Measurements from ENCODE around the gene URB1. TPM values are rescaled to one million over a fixed set of nuclear protein-coding genes. Genes with fewer than 3 reads are reported as not detected.

URB1 gene
- total and polyA plus RNA-seq, 2 experiments from 2014 or later, result 7.7 to 44.1 TPM

DNA sequence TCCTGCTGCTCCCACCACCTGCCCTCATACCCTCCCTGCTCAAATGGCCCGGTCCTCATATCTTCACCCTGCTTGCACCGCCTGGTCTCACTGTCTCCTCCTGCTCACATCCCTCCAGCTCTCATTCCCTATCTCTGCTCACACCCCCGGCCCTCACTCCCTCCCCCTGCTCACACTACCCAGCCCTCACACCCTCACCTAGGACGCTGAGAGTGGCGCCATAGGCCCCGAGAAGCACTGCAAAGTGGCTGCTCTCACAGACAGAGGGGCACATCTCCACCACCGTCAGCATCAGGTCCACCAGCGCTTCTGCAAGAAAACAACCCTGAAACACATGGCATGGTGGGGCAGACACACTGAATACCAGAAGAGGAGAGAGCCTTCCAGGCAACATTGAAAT, 55.6 kb downstream of the URB1 start:
- no peaks in the 10 kb centered on the region for H3F3A ChIP-seq (replicated peaks; ENCODE audit: low read depth)
- Mint-ChIP-seq H3K4me3 (no peak overlapping the region), H3K36me3 (ENCODE audit: low read depth) (peaks cover 82% of the 10 kb centered on the region), H3K27ac (peak overlapping the region; percentile 51; the same call in 1 of the 2 replicates), H3K9me3 (no peaks in the 10 kb centered on the region), H3K4me1 (peaks cover 19% of the 10 kb centered on the region), H3K27me3 (ENCODE audit: insufficient read depth, low read depth, poor library complexity) (peaks cover 5% of the 10 kb centered on the region)
- H3K9me2 ChIP-seq (ENCODE audit: insufficient read depth), result no peaks in the 10 kb centered on the region
- no peak overlapping the region for H3K27ac ChIP-seq (ENCODE audit: low read depth)
- peaks cover 37% of the 10 kb centered on the region for H3K36me3 ChIP-seq (ENCODE audit: insufficient read depth)
- H3K79me2 ChIP-seq (replicated peaks; ENCODE audit: insufficient read depth), result no peaks in the 10 kb centered on the region; the same call in 1 of the 2 replicates
- TF ChIP-seq, protein P1, sequence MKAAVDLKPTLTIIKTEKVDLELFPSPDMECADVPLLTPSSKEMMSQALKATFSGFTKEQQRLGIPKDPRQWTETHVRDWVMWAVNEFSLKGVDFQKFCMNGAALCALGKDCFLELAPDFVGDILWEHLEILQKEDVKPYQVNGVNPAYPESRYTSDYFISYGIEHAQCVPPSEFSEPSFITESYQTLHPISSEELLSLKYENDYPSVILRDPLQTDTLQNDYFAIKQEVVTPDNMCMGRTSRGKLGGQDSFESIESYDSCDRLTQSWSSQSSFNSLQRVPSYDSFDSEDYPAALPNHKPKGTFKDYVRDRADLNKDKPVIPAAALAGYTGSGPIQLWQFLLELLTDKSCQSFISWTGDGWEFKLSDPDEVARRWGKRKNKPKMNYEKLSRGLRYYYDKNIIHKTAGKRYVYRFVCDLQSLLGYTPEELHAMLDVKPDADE (IDR thresholded peaks at IDR 0.05), result no peak
- TF ChIP-seq NANOG (IDR thresholded peaks at IDR 0.05; ENCODE audit: borderline replicate concordance) (no peak), CREB1 (CRISPR knock-in tag; IDR thresholded peaks at IDR 0.05; ENCODE audit: low read depth) (no peak), EZH2phosphoT487 (IDR thresholded peaks at IDR 0.05; ENCODE audit: unreplicated experiment) (no peak), ZNF114 (CRISPR knock-in tag; IDR thresholded peaks at IDR 0.05) (no peak), JUNB (IDR thresholded peaks at IDR 0.05; ENCODE audit: unreplicated experiment) (no peak), EZH2 (IDR thresholded peaks at IDR 0.05; ENCODE audit: low read depth, unreplicated experiment) (no peak), ZNF331 (CRISPR knock-in tag; IDR thresholded peaks at IDR 0.05; ENCODE audit: low read depth) (no peak), STAT1 (IDR thresholded peaks at IDR 0.05; ENCODE audit: unreplicated experiment) (no peak), POLR2AphosphoS5 (IDR thresholded peaks at IDR 0.05; ENCODE audit: low read depth) (no peak)
- TF ChIP-seq, protein P2, sequence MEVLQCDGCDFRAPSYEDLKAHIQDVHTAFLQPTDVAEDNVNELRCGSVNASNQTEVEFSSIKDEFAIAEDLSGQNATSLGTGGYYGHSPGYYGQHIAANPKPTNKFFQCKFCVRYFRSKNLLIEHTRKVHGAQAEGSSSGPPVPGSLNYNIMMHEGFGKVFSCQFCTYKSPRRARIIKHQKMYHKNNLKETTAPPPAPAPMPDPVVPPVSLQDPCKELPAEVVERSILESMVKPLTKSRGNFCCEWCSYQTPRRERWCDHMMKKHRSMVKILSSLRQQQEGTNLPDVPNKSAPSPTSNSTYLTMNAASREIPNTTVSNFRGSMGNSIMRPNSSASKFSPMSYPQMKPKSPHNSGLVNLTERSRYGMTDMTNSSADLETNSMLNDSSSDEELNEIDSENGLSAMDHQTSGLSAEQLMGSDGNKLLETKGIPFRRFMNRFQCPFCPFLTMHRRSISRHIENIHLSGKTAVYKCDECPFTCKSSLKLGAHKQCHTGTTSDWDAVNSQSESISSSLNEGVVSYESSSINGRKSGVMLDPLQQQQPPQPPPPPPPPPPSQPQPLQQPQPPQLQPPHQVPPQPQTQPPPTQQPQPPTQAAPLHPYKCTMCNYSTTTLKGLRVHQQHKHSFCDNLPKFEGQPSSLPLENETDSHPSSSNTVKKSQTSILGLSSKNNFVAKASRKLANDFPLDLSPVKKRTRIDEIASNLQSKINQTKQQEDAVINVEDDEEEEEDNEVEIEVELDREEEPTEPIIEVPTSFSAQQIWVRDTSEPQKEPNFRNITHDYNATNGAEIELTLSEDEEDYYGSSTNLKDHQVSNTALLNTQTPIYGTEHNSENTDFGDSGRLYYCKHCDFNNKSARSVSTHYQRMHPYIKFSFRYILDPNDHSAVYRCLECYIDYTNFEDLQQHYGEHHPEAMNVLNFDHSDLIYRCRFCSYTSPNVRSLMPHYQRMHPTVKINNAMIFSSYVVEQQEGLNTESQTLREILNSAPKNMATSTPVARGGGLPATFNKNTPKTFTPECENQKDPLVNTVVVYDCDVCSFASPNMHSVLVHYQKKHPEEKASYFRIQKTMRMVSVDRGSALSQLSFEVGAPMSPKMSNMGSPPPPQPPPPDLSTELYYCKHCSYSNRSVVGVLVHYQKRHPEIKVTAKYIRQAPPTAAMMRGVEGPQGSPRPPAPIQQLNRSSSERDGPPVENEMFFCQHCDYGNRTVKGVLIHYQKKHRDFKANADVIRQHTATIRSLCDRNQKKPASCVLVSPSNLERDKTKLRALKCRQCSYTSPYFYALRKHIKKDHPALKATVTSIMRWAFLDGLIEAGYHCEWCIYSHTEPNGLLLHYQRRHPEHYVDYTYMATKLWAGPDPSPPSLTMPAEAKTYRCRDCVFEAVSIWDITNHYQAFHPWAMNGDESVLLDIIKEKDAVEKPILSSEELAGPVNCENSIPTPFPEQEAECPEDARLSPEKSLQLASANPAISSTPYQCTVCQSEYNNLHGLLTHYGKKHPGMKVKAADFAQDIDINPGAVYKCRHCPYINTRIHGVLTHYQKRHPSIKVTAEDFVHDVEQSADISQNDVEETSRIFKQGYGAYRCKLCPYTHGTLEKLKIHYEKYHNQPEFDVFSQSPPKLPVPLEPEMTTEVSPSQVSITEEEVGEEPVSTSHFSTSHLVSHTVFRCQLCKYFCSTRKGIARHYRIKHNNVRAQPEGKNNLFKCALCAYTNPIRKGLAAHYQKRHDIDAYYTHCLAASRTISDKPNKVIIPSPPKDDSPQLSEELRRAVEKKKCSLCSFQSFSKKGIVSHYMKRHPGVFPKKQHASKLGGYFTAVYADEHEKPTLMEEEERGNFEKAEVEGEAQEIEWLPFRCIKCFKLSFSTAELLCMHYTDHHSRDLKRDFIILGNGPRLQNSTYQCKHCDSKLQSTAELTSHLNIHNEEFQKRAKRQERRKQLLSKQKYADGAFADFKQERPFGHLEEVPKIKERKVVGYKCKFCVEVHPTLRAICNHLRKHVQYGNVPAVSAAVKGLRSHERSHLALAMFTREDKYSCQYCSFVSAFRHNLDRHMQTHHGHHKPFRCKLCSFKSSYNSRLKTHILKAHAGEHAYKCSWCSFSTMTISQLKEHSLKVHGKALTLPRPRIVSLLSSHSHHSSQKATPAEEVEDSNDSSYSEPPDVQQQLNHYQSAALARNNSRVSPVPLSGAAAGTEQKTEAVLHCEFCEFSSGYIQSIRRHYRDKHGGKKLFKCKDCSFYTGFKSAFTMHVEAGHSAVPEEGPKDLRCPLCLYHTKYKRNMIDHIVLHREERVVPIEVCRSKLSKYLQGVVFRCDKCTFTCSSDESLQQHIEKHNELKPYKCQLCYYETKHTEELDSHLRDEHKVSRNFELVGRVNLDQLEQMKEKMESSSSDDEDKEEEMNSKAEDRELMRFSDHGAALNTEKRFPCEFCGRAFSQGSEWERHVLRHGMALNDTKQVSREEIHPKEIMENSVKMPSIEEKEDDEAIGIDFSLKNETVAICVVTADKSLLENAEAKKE (CRISPR knock-in tag; IDR thresholded peaks at IDR 0.05), result no peak
- TF ChIP-seq, protein P3, sequence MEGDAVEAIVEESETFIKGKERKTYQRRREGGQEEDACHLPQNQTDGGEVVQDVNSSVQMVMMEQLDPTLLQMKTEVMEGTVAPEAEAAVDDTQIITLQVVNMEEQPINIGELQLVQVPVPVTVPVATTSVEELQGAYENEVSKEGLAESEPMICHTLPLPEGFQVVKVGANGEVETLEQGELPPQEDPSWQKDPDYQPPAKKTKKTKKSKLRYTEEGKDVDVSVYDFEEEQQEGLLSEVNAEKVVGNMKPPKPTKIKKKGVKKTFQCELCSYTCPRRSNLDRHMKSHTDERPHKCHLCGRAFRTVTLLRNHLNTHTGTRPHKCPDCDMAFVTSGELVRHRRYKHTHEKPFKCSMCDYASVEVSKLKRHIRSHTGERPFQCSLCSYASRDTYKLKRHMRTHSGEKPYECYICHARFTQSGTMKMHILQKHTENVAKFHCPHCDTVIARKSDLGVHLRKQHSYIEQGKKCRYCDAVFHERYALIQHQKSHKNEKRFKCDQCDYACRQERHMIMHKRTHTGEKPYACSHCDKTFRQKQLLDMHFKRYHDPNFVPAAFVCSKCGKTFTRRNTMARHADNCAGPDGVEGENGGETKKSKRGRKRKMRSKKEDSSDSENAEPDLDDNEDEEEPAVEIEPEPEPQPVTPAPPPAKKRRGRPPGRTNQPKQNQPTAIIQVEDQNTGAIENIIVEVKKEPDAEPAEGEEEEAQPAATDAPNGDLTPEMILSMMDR (conservative IDR thresholded peaks at IDR 0.05; ENCODE audit: low read depth in 2 of 2), result no peak
- TF ChIP-seq, protein P4, sequence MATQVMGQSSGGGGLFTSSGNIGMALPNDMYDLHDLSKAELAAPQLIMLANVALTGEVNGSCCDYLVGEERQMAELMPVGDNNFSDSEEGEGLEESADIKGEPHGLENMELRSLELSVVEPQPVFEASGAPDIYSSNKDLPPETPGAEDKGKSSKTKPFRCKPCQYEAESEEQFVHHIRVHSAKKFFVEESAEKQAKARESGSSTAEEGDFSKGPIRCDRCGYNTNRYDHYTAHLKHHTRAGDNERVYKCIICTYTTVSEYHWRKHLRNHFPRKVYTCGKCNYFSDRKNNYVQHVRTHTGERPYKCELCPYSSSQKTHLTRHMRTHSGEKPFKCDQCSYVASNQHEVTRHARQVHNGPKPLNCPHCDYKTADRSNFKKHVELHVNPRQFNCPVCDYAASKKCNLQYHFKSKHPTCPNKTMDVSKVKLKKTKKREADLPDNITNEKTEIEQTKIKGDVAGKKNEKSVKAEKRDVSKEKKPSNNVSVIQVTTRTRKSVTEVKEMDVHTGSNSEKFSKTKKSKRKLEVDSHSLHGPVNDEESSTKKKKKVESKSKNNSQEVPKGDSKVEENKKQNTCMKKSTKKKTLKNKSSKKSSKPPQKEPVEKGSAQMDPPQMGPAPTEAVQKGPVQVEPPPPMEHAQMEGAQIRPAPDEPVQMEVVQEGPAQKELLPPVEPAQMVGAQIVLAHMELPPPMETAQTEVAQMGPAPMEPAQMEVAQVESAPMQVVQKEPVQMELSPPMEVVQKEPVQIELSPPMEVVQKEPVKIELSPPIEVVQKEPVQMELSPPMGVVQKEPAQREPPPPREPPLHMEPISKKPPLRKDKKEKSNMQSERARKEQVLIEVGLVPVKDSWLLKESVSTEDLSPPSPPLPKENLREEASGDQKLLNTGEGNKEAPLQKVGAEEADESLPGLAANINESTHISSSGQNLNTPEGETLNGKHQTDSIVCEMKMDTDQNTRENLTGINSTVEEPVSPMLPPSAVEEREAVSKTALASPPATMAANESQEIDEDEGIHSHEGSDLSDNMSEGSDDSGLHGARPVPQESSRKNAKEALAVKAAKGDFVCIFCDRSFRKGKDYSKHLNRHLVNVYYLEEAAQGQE (IDR thresholded peaks at IDR 0.05; ENCODE audit: unreplicated experiment), result no peak
- H3K4me2 ChIP-seq, result no peak overlapping the region
- H3K4me3 ChIP-seq, result no peak overlapping the region
- H3K27me3 ChIP-seq (ENCODE audit: insufficient read depth), result no peaks in the 10 kb centered on the region
- H4K20me1 ChIP-seq (replicated peaks; ENCODE audit: insufficient read depth), result peaks cover 7% of the 10 kb centered on the region; the same call in 1 of the 2 replicates
- no peak for ATAC-seq
- H3K4me1 ChIP-seq (ENCODE audit: insufficient read depth), result no peaks in the 10 kb centered on the region
- DNase-seq (ENCODE audit: low spot score), result no peak
- H2AFZ ChIP-seq, result no peak overlapping the region
